HG03159 (cell line): Measurements from ENCODE around the gene DRD4.
"Not testable (repeated sequence)": the region's sequence is repeated elsewhere in the genome, so short reads cannot be mapped to it uniquely, and the experiment has no call there.

Source experiments
- ATAC-seq: cut with Tn5 transposase; IDR thresholded peaks from one replicate; pipeline ENCODE4 v1.9.1; 2021; ENCODE audit warnings: mild to moderate bottlenecking, moderate library complexity; ENCODE audit not compliant: unreplicated experiment

Gene DRD4

DNA sequence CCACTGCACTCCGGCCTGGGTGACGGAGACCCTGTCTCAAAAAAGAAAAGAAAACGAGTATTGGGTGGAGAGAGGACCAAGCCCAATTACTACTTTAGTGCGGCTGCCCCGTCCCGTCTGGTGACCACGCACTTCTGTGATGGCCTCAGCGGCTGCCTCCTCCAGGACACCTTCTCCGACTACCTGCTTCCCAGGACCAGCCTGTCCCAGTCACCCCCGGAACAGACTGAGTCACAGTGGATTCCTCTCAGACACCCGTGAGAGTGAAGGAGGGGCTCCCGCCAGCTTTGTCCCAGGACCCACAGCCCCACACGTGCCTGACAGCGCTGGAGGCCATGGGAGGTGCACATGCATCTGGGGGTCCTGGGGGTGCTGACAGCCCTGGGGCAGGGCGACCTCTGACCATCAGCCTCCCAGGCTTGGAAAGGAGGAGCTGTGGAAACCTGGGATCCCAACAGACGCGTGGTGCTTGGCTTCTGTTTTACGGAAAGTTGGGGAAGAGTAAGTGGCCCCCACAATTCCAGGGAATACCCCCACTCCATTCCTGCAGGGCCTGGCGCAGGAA, 4.8 kb downstream of the DRD4 start:
- ATAC-seq = no peak

DNA sequence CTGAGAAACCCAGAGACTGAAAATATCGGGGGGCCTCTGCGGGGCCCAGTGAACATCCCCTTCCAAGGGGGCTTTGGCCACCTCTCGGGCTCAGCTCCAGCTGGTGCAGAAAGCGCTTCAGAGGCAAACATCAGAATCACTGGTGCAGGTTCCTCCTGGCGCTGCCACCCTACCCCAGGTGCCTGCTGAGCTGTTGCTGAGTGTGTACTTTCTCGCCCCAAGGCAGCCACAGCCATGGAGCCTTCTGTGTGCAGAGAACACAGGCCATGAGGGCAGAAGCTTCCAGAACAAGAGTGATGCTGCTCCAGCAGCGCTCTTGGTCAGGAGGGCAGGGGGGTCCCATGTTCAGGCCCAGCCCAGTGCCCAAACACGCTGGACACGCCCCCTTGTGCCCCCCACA, 6.3 kb downstream of the DRD4 start:
- ATAC-seq = no peak

GRCh38 chr11:643849-644738, 7.0 kb downstream of the DRD4 start:
- no peak for ATAC-seq

DNA sequence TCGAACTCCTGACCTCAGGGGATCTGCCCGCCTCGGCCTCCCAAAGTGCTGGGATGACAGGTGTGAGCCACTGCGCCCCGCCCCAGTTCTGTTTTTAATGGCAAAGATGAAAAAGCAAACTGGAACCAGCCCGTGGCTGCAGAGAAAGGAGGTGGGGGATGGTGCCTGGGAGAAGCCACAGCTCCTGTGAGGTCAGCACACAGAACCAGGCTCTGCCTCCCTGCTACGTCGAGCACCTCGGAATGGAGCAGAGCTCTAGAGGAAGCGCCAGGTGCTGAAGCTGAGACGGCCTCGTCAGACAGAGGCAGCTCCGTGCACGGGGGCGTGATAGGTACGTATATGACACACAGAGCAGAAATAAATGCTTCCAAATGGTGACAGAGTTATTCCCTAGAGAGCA, 8.5 kb downstream of the DRD4 start:
- no peak for ATAC-seq

- no peak for ATAC-seq
These were observed 9.1 kb downstream of the DRD4 start for GRCh38 chr11:646214-646613.

DNA sequence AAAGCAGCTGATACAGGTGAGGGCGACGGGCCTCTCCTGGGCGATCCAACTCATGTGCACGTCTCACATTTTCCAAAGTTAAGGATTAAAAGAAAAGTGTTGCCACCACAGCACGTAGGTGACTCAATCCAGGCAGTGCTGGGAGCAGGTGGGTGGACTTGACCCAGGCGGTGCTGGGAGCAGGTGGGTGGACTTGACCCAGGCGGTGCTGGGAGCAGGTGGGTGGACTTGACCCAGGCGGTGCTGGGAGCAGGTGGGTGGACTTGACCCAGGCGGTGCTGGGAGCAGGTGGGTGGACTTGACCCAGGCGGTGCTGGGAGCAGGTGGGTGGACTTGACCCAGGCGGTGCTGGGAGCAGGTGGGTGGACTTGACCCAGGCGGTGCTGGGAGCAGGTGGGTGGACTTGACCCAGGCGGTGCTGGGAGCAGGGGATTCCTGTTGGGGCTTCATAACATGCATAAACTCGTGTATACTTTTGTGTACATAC, 10.6 kb downstream of the DRD4 start:
- not testable (repeated sequence) for ATAC-seq

DNA sequence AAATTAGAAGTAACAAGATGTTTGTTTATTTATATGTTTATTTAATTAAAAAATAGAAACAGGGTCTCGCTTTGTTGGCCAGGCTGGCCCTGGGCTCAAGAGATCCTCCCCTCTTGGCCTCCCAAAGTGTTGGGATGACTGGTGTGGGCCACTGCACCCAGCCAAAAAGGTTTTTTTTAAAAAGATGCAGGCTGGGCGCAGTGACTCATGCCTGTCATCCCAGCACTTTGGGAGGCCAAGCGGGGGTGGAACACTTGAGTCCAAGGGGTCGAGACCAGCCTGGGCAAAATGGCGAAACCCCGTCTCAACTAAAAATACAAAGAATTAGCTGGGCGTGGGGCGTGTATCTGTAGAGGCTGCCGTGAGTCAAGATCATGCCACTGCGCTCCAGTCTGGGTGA, 13.4 kb downstream of the DRD4 start:
- ATAC-seq = no peak

DNA sequence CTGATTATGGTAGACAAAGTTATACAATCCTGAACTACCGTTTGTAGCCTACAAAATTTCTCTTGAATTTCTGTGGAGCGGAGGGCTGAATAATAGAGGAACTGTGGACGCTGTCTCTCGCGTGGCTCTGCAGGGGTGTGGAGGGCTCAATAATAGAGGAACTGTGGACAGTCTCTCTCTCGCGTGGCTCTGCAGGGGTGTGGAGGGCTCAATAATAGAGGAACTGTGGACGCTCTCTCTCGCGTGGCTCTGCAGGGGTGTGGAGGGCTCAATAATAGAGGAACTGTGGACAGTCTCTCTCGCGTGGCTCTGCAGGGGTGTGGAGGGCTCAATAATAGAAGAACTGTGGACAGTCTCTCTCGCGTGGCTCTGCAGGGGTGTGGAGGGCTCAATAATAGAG, 16.1 kb downstream of the DRD4 start:
- not testable (repeated sequence) for ATAC-seq

DNA sequence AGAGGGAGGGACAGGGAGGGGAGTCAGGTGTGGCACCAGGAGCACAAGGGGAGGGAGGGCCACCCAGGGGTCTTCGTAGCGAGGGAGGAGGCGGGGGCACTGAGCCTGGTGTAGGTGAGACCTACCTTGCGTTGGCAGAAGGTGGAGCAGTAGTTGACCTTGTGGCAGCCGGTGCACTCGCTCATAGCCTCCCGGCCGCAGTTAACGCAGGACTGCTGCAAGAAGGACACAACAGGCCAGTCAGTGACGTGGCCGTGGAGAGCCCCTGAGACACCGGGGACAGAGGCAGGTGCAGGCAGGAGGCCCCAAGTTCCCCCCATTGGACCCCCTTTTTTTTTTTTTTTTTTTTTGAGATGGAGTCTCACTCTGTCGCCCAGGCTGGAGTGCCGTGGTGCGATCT, 16.8 kb downstream of the DRD4 start:
- no peak for ATAC-seq

GRCh38 chr11:654444-654843, 17.4 kb downstream of the DRD4 start:
- ATAC-seq = not testable (repeated sequence)

GRCh38 chr11:655036-655726, 18.1 kb downstream of the DRD4 start:
- no peak for ATAC-seq

DNA sequence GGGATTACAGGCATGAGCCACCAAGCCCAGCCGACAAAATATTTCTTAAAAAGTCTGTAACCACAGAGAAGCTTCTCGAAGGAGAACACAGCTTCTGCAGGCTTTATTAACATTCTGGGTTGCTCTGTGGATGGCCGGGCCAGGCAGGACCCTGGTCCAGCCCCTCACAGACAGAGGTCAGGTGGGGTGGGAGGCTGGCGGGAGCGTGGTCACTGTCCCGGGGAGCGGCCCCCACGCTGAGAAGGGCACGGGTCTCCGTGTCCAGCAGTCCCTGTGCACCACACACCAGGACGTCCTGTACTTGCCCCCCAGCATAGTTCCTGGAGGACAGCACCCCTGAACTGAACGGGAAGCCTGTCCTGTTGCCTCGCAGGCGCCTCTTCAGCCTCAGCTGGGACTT, 19.4 kb downstream of the DRD4 start:
- ATAC-seq = no peak

GRCh38 chr11:656866-657265, 19.8 kb downstream of the DRD4 start:
- ATAC-seq = no peak

GRCh38 chr11:657691-658126, 20.6 kb downstream of the DRD4 start:
- ATAC-seq = no peak

DNA sequence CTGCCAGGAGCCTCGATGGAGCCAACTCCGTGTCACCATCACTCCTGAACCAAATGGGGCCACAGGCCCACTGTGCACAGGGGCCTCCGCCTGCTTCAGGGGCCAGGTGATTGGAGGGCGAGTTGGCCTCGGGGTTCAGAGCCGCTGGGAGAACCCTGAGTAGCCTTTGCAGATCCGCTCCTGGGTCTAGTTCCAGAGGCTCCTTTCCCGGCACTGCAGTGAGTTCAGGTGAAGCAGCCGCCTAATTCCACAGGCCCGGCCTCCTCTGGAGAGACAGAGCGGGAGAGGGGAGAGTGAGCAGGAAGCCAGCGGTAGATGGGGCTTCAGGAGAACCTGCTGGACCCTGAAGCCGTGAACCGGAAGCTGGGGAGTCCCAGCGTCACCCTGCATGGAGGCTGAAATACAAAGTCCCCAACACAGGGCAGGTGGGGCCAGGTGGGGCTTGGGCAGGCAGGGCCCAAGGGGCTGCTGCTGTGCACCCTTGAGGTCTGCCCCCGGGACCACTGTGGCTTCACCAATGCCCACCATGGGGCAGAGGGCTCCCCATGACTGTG, 22.5 kb downstream of the DRD4 start:
- ATAC-seq = no peak

GRCh38 chr11:660281-660680, 23.2 kb downstream of the DRD4 start:
- ATAC-seq = no peak

GRCh38 chr11:660681-661444, 23.8 kb downstream of the DRD4 start:
- ATAC-seq = no peak

- no peak for ATAC-seq
These were observed 25.7 kb downstream of the DRD4 start for GRCh38 chr11:662689-663274.

- no peak for ATAC-seq
These were observed 28.1 kb downstream of the DRD4 start for GRCh38 chr11:665062-665703.
